ENCODE results near the gene KRT81.
"Not testable (repeated sequence)": the region's sequence is repeated elsewhere in the genome, so short reads cannot be mapped to it uniquely, and the experiment has no call there.

KRT81 gene

DNA sequence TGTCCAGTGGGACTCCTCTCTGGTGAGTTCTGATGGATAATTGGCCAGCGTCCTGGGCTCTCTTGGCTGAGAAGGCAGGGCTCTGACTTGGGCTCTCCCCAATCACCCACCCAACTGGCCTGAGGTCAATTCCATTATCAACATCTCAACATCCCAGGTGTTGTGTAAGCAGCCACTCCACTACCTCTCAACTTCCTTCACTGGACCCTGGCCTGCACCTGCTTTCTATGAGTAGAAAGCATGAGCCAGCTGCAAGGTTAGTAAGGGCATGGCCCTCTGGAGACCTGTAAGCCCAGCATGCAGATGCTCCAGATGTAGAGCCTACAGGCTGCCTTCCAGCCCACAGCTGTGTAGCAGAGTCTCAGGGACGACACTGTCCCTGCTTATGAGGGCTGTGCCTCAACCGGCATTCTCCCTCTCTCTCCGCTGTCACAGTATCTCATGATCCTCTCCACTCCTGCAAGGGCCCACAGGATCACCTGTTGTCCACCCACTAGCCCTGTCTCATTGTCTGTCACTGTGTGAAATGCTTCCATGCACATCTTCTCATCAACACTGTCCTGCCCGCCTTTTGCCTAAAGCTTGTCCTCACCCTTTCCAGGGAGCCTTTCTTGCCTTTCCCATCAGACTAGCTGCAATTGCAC is 5.4 kb upstream of the KRT81 start:
- Mint-ChIP-seq H3K27ac (no peak overlapping the region), H3K36me3 (no peaks in the 10 kb centered on the region), H3K27me3 (peaks cover 20% of the 10 kb centered on the region), H3K9me3 (no peaks in the 10 kb centered on the region), H3K4me3 (no peak overlapping the region), H3K4me1 (no peaks in the 10 kb centered on the region)
- no peak for ATAC-seq (ENCODE audit: low read depth)
- no peak for DNase-seq (ENCODE audit: low spot score in 2 of 2)

DNA sequence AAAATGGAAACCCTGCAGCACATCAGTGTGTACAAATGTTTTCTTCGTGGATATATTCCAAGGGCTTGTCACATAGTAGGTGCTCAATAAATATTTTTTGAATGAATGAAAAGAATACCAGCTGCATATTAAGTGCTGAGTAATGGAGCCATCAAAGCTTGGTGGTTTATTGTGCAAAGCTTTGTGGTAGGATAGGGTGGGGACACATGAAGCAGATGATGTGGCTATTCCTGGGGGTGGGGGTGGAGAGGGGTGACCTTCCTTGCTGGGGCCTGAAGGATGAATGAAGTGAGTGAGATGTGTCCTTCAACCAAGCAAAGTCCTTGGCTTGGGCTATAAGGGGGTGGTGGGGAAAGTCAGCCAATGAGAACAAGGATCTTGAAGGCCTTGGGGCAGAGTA is 4.3 kb upstream of the KRT81 start:
- ATAC-seq (ENCODE audit: low read depth), result no peak
- Mint-ChIP-seq H3K4me1 (no peaks in the 10 kb centered on the region), H3K27ac (no peak overlapping the region), H3K36me3 (no peaks in the 10 kb centered on the region), H3K4me3 (no peak overlapping the region), H3K9me3 (no peaks in the 10 kb centered on the region), H3K27me3 (peaks cover 19% of the 10 kb centered on the region)
- no peak for DNase-seq (ENCODE audit: low spot score in 2 of 2)

DNA sequence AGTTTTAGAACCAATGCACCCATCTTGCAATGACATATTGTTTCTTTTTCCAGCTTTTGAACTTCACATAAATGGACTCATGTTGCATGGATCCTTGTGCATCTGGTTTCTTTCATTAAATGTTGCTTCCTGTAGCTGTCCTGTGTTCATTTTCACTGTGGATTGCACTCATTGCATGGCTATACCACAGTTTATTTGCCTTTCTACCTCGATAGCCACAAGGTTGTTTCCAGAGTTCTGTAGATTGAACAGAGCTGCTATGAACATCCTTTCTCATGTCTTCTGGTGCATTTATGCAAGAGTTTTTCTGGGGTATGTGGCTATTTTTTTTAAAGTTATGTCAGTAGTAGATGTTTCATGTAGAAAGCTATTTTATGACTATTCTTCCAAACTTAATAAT is 3.5 kb upstream of the KRT81 start:
- H3K36me3 Mint-ChIP-seq, result no peaks in the 10 kb centered on the region
- no peak overlapping the region for H3K27ac Mint-ChIP-seq
- DNase-seq (ENCODE audit: low spot score in 2 of 2) (no peak), ATAC-seq (ENCODE audit: low read depth) (no peak)
- peaks cover 19% of the 10 kb centered on the region for H3K27me3 Mint-ChIP-seq
- no peaks in the 10 kb centered on the region for H3K9me3 Mint-ChIP-seq
- H3K4me1 Mint-ChIP-seq, result no peaks in the 10 kb centered on the region
- H3K4me3 Mint-ChIP-seq, result no peak overlapping the region

DNA sequence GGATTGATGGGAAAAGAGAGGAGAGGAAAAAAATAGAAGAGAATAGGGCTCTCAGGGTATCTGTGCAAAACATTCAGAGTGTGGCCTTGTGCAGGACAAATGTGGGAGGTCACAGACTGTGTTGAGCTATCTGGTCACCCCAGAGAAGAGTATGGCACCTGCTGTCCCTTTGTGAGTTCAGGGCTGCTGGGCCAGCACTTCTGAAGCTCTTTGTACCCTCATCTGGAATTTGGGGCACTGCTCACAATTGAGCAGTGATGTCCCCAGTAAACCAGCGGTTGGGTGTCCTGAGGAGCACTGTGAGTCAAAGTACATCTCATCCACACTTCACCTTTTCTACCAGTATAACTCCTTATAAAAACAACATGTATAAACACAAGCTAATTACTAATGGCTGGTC is 2.6 kb upstream of the KRT81 start:
- ATAC-seq (ENCODE audit: low read depth) (no peak), DNase-seq (ENCODE audit: low spot score in 2 of 2) (no peak)
- H3K36me3 Mint-ChIP-seq, result no peaks in the 10 kb centered on the region
- no peaks in the 10 kb centered on the region for H3K4me1 Mint-ChIP-seq
- no peaks in the 10 kb centered on the region for H3K9me3 Mint-ChIP-seq
- no peak overlapping the region for H3K4me3 Mint-ChIP-seq
- peaks cover 15% of the 10 kb centered on the region for H3K27me3 Mint-ChIP-seq
- H3K27ac Mint-ChIP-seq, result no peak overlapping the region

DNA sequence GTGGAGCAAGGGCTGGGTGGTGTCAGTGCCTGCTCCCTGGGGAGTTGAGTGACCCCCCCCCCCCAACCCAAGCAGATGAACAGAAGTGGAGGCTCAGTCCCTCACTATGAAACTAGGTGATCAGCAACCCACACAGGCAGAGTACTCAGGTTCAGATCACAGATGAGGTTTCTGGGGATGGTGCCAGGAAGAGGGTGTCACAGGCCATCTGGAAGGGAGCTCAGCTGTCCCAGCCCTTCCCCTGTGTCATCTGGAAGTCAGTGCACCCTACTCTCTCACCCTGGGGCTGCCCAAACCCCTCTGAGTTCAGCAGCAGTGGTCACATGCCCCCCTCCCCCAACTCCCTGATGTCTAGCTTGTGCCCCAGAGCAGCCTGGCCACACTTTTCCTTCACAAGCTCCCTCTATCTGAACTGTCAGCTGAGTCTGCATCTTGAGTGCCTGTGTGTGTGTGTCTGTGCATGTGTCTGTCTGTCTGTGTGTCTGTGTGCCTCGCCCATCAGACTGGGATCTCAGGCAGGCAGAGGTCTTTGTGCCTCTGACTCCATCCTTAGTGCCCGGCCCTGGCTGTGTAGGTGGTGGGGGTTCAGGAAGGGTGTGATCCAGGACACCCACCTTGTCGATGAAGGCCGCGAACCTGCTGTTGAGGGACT is 725 bp downstream of the KRT81 start:
- DNase-seq (ENCODE audit: low spot score in 2 of 2); H3K4me3 Mint-ChIP-seq; H3K36me3 Mint-ChIP-seq; ATAC-seq (ENCODE audit: low read depth); H3K9me3 Mint-ChIP-seq; H3K27me3 Mint-ChIP-seq; H3K27ac Mint-ChIP-seq; H3K4me1 Mint-ChIP-seq: not testable (repeated sequence)

DNA sequence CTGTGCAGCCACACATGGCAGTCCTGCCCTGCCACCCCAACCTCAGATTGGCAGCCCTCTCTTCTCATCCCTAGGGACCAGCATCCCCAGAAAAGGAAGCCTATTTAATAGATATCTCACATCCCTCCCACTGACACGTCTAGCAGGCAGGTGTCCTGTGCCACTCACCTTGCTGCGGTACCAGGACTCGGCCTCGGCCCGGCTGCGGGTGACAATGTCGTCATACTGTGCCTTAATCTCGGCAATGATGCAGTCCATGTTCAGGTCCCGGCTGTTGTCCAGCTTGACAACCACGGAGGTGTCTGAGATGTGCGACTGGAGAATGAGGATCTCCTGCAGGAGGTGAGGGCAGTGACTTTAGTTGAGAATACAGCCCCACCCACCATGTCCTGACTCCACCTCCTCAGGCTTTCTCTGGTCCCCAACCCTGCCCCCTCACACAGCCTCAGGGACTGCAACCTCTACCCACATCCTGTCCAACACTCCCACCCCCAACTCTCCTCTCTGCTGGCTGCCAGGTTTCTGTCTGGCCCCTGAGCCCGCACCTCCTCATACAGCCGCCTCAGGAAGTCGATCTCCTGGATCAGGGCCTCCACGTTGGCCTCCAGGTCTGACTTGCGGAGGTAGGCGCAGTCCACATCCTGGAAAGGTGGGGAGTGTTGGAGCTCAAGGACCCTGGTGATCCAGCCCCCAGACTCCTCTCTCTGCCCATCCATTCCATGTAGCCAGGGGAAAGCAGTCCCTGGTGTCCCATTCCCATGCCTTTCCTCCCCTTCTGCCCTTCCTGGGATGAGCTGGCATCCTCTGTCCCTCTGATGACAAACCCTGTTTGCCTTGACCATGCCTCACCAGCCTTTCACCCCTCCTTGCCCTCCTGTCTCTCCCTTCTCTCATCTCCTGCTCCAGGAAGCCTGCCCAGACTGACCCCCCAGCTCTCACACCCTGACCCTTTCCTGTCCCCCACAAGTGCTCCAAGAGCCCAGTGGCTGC is 3.2 kb downstream of the KRT81 start:
- not testable (repeated sequence) for H3K27ac Mint-ChIP-seq, H3K27me3 Mint-ChIP-seq

DNA sequence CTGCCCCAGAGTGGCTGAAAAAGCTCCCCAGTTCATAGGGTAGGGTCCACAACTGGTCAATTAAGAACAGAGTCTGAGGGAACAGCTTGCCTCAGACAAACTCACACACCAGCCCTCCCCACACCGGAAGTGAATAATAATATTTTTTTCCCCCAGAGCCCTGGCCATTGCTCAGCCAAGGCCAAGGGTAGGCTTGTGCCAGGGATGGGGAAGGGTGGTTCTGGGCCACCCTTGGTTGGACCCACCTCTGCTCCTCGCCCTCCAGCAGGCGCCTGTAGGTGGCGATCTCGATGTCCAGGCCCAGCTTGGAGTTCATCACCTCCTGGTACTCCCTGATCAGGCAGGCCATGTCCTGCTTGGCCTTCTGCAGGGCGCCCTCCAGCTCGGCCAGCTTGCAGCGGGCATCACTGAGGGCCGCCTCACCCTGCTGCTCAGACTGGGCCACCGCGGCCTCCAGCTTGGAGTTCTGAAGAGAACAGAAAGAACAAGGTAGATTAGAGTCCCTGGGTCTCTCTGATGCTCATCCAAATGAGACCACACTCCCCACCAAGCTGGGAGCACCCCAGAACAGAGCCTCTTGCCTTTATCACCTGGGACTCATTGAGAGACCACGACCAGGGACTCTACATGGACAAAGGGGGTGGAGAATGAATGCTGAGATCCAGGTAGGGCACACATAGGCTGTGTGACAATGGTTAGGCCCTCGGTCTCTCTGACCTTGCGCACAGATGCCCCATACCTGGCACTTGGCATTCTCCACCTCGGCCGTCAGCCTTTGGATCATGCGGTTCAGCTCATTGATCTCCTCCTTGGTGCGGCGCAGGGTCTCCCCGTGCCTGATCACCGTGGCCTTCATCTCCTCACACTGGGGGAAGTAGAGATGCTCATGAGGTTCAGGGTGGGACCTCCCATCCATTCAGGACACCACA is 4.2 kb downstream of the KRT81 start:
- not testable (repeated sequence) for H3K36me3 Mint-ChIP-seq, H3K27ac Mint-ChIP-seq, H3K4me3 Mint-ChIP-seq

More for the DNA sequence above, 3.2 kb downstream of the KRT81 start:
- H3K36me3 Mint-ChIP-seq; H3K4me1 Mint-ChIP-seq; H3K9me3 Mint-ChIP-seq; ATAC-seq (ENCODE audit: low read depth); H3K4me3 Mint-ChIP-seq; DNase-seq (ENCODE audit: low spot score in 2 of 2): not testable (repeated sequence)

DNA sequence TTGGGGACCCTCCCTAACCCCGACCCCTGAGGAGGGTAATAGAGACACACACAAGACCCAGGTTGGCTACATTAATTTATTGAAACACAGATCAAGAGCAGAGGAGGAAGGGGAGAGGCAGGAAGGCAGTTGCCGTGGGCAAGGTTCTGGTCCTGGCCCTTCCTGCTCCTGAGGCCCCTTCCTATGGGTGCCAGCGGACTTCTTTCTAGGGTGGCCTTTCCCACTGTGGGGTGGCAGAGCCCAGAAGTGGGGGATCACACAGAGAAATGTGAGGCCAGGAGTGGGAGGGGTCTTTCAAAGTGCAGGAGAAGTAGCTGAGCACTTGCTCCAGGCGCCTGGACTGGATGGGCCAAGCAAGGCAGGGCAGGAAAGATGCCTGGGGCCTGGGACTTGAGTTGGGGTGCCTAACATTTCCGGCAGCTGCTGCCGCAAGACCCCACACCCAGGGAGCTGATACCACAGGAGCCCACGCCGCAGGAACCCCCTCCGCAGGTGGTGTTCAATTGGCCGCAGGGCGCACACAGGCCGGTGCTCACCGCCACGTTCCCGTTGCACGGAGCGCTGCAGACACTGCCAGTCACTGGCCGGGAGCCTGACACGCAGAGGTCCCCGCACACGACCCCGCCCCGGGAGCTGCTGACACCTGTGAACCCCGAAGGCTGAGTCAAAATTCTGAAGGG is 5.3 kb downstream of the KRT81 start:
- Mint-ChIP-seq H3K27ac (no peak overlapping the region), H3K36me3 (no peaks in the 10 kb centered on the region), H3K9me3 (no peaks in the 10 kb centered on the region), H3K4me3 (no peak overlapping the region), H3K27me3 (peaks cover 6% of the 10 kb centered on the region), H3K4me1 (peaks cover 4% of the 10 kb centered on the region)
- no peak for DNase-seq (ENCODE audit: low spot score in 2 of 2)
- ATAC-seq (ENCODE audit: low read depth), result no peak

More for the DNA sequence above, 4.2 kb downstream of the KRT81 start:
- H3K27me3 Mint-ChIP-seq; H3K4me1 Mint-ChIP-seq; ATAC-seq (ENCODE audit: low read depth); H3K9me3 Mint-ChIP-seq; DNase-seq (ENCODE audit: low spot score in 2 of 2): not testable (repeated sequence)

DNA sequence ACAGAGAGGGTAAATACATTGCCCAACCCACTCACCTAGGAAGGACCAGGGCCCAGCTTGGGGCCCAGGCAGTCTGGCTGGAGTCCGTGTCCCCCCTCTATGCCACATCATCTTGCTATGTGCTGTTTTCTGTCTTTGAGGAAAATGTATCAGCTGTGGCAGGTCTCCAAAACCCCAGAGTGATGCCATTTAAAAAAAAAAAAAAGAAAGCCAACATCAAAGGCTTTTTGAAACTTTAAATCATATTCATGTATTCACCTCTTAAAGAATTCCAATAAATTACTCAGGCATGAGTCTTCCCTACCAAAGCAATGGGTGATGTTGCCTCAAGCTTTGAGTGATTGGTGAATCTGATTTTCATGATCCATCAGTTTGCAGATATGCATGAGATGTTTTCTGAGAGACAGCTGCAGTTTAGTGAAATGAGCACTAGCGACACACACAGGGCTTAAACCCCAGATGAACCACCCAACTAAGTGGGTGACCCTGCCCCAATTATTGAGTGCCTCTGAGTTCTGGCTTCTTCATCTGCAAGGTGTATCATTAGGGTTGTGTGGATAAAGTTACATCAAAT is 6.1 kb downstream of the KRT81 start:
- ATAC-seq (ENCODE audit: low read depth) (no peak), DNase-seq (ENCODE audit: low spot score in 2 of 2) (no peak)
- Mint-ChIP-seq H3K4me1 (peaks cover 4% of the 10 kb centered on the region), H3K4me3 (no peak overlapping the region), H3K27ac (no peak overlapping the region), H3K27me3 (peaks cover 6% of the 10 kb centered on the region), H3K36me3 (no peaks in the 10 kb centered on the region), H3K9me3 (no peaks in the 10 kb centered on the region)

DNA sequence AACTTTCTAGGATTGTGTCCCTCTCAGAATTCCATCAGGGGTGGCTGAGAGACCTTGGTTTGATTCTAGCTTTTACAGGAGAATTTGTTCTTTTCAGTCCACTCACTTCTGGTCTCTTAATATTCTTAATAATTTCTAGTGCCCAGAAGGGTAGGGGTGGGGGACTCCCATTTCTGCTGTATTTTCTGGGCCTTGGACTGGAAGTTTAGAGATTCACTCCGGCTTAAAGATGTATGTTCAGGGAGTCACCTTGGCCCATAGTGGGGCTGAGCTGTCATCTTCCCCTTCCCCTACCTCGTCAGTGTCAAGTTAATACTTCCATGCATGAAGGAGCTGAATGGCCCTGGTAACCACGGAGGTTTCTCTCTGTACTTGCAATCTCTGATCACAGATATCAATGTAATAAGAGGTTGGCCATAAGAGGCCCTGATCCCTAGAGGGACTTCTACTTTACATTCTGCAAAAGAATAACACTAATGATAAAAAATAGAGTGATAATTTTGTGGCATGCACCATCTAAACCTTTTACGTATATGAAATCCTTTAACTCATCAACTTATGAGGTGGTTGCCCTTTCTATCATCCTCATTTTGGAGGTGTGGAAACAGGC is 6.7 kb downstream of the KRT81 start:
- Mint-ChIP-seq H3K36me3 (no peaks in the 10 kb centered on the region), H3K4me3 (no peak overlapping the region), H3K27ac (no peak overlapping the region), H3K9me3 (no peaks in the 10 kb centered on the region), H3K4me1 (peaks cover 4% of the 10 kb centered on the region), H3K27me3 (peaks cover 10% of the 10 kb centered on the region)
- DNase-seq (ENCODE audit: low spot score in 2 of 2), result no peak
- no peak for ATAC-seq (ENCODE audit: low read depth)

DNA sequence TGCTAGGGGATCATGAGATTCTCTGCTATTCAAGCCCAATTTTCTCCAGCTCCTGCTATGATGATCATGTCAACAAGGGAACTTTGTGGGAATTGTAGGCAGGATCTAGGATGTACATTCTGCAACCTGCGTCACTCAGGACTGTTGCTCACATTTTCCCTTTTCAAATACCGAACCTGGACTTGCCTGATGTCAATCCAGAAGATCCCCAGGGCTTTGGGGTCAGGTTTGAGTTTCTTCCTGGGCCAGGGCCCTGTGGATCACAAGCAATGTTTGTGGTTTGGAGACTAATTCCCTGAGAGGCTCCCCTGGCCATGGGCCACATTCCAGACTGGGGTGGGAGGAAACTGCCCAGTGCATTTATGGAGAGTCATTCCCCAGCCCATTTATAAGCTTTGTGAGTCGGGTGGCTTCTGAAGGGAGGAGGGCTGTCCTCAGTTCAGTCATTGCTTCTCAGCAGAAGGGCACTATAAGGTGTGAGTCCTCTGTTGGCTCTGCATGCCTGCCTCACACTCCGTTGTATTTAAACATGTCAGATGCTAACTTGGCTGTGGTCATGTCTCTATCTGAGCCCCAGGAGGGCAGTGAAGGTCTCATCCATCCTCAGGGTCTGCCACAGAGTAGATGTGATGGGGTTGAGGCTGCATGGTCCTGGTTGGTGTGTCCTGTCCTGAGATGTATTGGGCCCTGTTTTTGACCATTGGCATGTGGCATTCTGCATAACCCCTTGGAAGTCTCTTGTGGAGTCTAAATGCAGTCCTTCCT is 10.4 kb downstream of the KRT81 start:
- ATAC-seq (ENCODE audit: low read depth) (no peak), DNase-seq (ENCODE audit: low spot score in 2 of 2) (no peak)
- peaks cover 17% of the 10 kb centered on the region for H3K27me3 Mint-ChIP-seq
- H3K36me3 Mint-ChIP-seq, result no peaks in the 10 kb centered on the region
- no peaks in the 10 kb centered on the region for H3K9me3 Mint-ChIP-seq
- peaks cover 2% of the 10 kb centered on the region for H3K4me1 Mint-ChIP-seq
- H3K27ac Mint-ChIP-seq, result no peak overlapping the region
- no peak overlapping the region for H3K4me3 Mint-ChIP-seq

DNA sequence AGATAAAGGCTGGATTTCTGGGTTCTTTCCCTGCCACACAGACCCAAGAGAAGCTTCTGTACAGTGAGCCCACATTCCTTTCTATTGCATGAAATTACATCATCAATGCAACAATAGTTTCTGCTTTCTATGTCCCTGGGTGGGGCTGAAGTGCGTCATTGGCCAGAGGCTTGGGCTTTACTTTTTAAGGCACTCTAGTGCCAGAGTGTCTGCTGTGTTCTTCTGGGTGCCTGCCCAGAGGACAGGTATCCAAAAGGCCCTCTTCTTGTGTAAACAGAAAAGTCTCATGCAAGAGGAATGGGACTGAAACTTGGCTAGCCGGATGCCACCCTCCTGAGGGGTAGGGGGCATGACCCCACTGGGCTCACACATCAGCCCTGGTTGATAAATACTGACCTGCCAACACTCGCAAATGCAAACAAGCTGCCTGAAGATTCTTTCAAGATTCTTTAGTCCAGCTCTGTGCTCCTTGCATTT is 11.0 kb downstream of the KRT81 start:
- DNase-seq (ENCODE audit: low spot score in 2 of 2), result no peak
- Mint-ChIP-seq H3K36me3 (no peaks in the 10 kb centered on the region), H3K27ac (no peak overlapping the region), H3K27me3 (peaks cover 21% of the 10 kb centered on the region), H3K9me3 (no peaks in the 10 kb centered on the region), H3K4me1 (peaks cover 2% of the 10 kb centered on the region), H3K4me3 (no peak overlapping the region)
- ATAC-seq (ENCODE audit: low read depth), result no peak
